Activated CD4-positive, alpha-beta T cell treated with anti-CD3 and anti-CD28 coated beads, Interleukin-2, amount 50 U/mL, for 1 hour (primary cell): ENCODE results near the gene DUSP1.

Experiments
- DNase-seq: peaks from one replicate; pipeline ENCODE4 v3.0.0-alpha.2; 2020

DUSP1 gene

DNA sequence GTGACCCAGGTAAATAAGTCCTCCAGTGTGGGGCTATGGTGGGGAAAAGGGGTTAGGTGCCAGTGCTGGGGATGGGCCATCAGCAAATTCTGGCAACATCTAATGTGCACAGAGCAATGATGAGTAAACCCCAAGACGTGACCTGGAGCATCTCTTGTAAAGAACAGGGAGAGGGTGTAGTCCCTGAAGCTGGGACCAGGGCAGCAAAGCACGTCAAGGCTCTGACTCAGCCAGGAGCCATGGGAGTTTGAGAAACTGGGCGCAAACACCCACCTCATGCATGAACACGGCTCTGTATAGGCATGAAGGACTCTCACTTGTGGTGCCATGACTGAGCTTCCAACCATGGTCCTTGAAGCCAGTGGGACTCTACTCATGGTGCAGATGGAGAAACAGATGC lies 51.8 kb downstream of the DUSP1 start:
- DNase-seq, result no peak

DNA sequence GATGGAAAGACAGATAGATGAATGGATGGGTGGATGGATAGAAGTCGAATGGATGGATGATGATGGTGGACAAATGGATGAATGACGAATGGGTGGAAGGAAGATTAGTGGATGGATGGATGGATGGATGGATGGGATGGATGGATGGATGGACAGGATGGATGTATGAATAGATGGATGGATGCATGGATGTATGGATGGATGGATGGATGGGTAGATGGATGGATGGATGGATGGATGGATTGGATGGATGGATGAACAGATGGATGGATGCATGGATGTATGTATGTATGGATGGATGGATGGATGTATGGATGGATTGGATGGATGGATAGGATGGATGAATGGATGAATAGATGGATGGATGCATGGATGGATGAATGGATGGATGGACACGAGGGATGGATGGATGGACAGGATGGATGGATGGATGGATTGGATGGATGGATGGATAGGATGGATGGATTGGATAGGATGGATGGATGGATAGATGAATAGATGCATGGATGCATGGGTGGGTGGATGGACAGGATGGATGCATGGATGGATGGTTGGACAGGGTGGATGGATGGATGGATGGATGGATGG lies 52.4 kb downstream of the DUSP1 start:
- no peak for DNase-seq
